CD4-positive, alpha-beta T cell treated with Interleukin-12 subunit alpha and Interleukin-12 subunit beta, for 1 hour (primary cell): ENCODE results near the gene ZNF597.
"Not testable (repeated sequence)": the region's sequence is repeated elsewhere in the genome, so short reads cannot be mapped to it uniquely, and the experiment has no call there.

ENCODE experiments used
- DNase-seq: peaks from one replicate; pipeline ENCODE4 v3.0.0-alpha.2; 2020

The ZNF597 gene

DNA sequence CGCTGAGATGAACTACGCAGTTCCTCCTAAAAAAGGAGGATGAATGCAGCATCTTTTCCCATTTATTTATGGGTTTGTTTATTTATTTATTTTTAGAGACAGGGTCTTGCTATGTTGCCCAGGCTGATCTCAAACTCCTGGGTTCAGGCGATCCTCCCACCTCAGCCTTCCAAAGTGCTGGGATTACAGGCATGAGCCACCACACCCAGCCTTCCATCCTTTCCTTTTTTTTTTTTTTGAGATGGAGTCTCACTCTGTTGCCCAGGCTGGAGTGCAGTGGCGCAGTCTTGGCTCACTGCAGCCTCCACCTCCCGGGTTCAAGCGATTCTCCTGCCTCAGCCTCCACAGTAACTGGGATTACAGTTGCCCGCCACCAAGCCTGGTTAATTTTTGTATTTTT, 31.6 kb upstream of the ZNF597 start:
- DNase-seq, result not testable (repeated sequence)

DNA sequence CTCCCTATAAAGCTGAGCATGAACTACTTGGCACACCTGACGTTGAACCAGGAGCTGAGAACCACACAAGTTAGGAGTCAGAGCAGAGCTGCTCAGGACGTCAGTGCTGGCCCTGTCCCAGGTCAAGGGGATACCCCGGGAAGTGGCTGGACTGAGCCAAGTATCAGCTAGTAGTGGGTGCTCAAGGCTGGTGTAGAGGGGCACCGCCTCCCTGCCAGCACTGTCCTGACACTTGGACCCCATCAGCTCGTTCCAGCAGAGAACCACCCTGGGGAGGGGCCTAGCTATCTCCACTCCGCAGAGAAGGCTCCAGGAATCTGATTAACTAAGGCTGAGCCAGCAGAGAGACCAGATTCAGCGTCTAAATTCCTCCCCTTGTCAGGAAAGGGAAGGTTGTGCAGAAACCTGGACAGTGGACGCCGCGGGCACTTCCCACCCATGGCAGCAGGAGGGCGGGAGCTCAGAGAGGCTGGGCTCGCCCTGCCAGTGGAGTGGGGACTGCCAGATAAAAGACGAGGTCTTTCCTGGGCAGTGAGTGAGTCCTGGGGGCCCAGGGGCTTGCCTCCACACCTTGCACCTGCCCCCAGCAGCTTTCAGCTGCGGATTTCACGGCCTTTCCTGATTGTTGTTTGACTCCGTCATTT, 31.0 kb upstream of the ZNF597 start:
- DNase-seq, result no peak

GRCh38 chr16:3473596-3473943, 30.3 kb upstream of the ZNF597 start:
- not testable (repeated sequence) for DNase-seq

- no peak for DNase-seq
Observed at GRCh38 chr16:3472878-3473595, 29.7 kb upstream of the ZNF597 start.

DNA sequence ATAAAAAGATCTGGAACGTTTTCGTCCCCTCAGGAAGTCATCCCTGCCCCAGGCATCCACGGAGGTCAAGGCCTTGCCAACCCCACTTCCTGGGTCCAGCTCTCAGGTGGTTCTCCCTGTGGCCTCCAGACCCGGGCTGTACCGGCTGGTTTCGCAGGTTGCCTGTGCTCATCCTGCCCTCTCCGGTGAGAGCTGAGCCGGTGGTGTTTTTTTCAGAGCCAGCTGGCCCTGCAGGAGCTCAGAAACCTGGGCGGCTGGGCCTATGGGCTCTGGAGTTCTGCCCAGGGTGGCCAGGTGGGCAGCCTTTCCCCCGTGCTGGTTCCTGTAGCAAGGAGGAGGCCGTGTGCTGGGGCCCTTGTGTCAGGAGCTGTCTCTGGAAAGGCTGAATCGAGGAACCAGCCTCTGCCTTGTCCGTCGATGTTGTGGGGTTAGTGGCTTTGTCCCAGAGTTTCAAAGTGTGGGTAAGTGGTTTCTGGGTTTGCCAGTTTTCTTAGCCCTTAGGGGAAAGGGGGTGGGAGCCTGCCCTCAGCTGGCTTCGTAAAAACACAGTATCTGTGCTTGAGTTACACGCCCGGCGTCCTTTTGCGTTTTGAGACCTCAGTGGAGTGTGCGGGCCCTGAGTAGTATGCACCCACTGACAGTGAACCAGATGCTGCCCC, 28.3 kb upstream of the ZNF597 start:
- DNase-seq, result no peak

DNA sequence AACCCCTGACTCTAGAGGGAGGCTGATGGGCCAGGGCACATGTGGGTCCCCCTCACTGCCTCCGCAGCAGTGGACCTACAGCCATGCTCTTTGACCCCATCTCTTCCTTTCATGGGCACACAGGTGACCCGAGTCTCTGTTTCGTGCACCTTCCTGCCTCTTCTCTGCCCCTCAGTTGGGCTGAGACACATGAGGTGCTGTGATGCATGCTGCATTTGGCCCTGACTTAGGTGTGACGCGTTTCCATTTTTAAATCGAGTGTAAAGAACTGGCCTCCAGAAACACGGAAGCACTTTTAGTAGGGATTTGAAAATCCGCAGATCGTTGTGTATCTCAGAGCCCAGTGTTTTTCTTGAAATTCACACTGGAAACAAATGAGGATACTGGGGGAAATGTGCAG, 27.4 kb upstream of the ZNF597 start:
- DNase-seq, result no peak

DNA sequence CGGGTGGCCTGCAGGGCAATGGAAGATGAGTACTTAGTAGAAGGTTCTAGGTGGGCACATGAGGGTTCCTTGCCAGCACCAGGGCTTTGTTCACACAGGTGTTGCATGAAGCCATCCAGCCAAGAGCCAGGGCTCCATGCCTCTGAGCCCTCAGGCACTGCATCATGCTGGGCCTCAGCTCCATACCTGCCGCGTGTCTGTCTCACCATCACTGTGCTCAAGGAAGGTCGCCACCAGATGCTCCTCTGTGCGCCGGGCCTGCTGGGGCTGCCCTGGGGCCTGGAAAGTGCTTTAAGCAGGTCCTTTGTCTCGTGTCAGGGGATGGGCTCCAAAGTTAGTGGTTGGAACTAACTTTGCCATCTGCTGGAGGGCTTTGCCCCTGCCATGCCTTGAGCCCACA, 26.4 kb upstream of the ZNF597 start:
- no peak for DNase-seq

DNA sequence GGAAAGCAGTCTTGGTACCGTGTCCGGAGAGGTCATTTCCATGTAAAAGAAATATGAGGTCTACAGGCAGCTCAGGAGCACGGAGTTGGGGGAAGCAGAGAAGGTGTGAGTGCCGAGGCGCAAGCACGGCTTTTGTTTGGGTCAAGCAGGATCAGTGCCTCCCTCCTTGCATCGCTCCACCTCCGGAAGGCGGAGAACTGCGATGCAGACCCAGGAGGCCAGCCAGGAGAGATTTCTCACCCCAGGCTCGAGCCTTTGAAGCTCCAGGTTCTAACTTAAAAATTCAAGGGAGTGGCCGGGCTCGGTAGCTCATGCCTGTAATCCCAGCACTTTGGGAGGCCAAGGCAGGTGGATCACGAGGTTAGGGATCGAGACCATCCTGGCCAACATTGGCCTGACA, 25.2 kb upstream of the ZNF597 start:
- DNase-seq, result no peak

DNA sequence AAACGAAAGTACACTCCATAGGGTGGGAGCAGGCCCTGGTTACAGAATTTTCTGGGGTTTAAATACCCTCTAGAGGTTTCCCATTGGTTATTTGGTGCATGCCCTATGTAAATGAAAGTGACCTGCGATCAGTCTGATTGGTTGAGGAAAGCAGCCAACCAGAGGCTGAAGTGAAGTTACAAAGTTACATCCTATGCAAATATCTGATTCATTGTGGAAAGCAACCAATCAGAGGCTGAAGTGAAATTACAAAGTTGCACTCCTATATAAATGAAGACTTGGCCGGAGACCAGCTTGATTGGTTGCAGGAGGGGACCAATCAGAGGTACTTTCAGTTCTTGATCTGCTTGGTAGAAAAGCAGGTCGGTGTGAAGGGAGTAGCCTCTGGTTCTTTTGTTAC, 24.6 kb upstream of the ZNF597 start:
- DNase-seq, result no peak

GRCh38 chr16:3467182-3467581, 23.9 kb upstream of the ZNF597 start:
- no peak for DNase-seq

GRCh38 chr16:3465911-3466584, 22.7 kb upstream of the ZNF597 start:
- no peak for DNase-seq

- no peak for DNase-seq
Observed at GRCh38 chr16:3465301-3465700, 22.0 kb upstream of the ZNF597 start.

- peak; percentile 54 for DNase-seq
Observed at GRCh38 chr16:3461151-3461550, 17.8 kb upstream of the ZNF597 start.

DNA sequence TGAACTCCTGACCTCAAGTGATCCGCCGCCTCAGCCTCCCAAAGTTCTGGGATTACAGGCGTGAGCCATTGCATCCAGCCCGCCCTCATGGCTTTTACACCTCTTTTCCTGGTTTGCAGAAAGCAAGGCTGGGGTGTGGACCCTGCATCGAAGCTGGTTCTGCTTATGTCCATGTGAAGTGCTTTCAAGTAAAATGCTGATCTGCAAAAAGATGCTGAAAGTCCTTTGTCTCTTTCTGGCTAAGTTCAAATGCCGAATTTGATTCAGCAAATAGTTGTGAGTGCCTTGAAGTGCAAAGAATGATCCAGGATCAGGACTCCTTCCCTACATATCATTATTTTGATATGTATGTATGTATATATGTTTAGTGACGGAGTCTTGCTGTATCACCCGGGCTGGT, 17.3 kb upstream of the ZNF597 start:
- DNase-seq, result no peak

DNA sequence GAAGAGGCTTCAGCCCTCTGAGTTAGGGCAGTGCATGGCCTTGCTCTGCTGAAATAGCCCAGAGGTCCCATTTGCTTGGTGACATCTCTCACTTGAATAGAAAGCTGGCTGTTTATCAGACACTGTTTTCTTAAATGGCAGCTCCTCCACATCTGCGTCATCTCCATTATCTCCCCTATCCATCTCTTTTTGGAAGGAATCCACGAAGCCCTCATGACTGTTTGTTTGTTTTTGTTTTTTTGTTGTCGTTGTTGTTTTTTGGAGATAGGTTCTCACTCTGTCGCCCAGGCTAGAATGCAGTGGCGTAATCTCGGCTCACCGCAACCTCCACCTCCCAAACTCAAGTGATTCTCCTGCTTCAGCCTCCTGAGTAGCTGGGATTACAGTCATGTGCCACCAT, 16.8 kb upstream of the ZNF597 start:
- DNase-seq, result no peak

DNA sequence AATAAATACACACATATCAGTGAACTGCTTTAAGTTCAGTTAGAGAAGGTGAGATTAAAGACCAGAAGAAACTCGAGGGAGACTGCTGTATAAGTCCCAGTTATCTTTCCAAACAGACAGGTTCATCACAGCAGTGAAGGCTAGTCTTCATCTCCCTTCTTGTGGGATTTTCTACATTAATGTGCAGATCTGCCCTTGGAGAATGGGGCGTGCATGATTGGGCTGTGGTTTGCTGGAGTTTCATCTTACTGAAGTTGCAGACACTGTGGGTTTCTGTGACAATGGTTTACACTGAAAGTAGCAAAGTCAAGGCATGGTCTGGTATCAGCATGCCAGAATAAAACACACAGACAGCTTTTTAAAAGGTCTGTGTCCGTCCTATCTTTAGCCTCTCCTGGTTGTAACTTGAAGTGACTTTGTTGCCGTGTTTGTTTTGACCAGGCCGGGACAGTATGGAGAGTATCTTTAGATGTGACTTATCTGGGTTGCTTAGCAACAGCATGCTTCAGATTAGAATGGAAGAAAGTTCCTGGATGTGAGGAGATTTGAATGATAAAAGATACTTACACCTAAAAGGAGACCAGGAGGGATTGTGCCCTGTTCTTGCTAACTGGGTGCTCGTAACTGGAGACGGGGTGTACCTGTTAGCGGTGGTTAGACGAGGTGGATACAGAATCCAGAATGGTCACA, 16.2 kb upstream of the ZNF597 start:
- DNase-seq, result peak; percentile 20

GRCh38 chr16:3458852-3459361, 15.6 kb upstream of the ZNF597 start:
- DNase-seq, result peak; percentile 29

DNA sequence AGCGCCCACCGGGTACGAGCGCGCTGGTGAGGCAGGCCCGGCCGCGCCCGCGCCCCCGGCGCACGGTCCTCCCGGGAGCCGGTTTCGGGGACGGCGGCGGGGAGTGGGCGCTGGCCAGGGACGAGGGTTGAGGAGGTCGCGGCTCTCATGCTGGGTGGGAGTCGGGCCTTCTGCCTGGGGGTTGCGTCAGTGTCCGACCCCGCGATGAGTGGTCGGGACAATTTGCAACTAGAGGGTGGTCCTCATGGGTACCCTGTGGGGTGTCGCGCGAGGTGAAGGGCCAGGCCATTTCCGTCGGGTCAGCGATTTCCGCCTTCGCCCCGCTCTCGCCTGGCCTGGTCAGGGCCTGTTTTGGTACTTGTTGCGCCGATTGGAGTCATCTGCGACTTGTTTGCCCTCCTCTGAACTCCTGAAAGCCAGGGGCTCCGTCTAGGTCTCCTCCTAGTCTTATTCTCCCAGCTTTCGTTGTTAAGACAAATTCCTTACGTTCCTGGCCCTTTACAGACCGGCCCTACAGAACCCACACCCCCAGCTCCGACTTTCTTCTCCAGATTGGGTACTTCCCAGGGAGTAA, 15.1 kb upstream of the ZNF597 start:
- no peak for DNase-seq

GRCh38 chr16:3457434-3458252, 14.3 kb upstream of the ZNF597 start:
- DNase-seq, result peak; percentile 92

DNA sequence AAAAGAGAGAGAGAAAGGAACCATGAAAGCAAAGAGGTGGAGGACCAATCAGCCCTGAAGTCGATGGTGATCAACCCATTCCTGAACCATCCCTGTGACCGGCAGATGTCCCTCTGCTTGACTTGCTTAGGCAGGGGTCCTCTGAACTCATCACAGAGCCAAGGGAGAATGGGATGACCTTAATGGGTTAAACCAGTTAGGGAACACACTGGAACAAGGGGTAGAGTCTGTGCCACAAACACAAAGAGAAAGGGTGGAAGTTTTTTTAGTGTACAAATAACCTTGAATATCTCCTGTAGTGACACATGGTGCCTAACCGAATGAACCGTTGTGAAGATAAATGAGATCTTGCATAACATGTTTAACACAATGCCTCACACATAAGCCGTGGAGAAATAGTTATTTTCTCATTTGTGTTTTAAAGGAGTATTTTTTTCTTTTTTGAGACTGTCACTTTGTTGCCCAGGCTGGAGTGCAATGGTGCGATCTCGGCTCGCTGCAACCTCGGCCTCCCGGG, 11.4 kb upstream of the ZNF597 start:
- no peak for DNase-seq

DNA sequence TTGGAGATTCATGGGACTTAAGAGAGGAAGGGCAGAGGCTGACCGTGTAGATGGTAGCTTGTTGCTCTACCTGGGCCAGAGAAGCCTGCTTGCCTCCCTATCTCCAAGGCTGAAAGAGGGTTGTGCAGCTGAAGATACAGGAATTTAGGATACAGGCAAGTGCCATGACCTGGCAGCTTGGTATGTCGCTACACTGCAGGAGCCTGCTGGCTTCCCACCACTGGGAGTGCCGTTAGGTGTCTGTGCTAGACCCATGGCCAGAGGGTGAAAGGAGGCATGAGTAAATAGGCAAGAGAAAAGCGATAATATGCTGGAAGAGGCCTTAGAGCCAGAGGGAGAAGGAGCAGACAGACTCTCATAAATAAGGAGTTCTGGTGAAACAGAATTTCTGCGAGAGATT, 10.8 kb upstream of the ZNF597 start:
- DNase-seq, result no peak

GRCh38 chr16:3444032-3444388, 706 bp upstream of the ZNF597 start:
- DNase-seq, result peak; percentile 28
